ENCODE measurements around the gene C10orf95.

Gene C10orf95

DNA sequence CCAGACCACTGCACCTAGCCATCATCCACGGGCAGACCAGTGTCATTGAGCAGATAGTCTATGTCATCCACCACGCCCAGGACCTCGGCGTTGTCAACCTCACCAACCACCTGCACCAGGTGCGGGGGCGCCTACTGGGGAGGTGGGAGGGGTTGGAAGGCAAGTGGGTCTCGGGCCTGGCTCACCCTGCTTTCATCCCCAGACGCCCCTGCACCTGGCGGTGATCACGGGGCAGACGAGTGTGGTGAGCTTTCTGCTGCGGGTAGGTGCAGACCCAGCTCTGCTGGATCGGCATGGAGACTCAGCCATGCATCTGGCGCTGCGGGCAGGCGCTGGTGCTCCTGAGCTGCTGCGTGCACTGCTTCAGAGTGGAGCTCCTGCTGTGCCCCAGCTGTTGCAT lies 51.3 kb downstream of the C10orf95 start:
- H2AFZ ChIP-seq = no peak overlapping the region
- H3K27ac ChIP-seq = no peak overlapping the region
- H3K9me3 ChIP-seq (ENCODE audit: control insufficient read depth, low read length) = no peaks in the 10 kb centered on the region
- H3K9ac ChIP-seq = no peak overlapping the region
- H3K4me3 ChIP-seq (ENCODE audit: low read depth, low read length) = no peak overlapping the region
- H3K79me2 ChIP-seq = no peaks in the 10 kb centered on the region
- H3K27me3 ChIP-seq (ENCODE audit: control insufficient read depth, insufficient read depth, low read length) = no peaks in the 10 kb centered on the region
- peaks cover 11% of the 10 kb centered on the region for H3K4me1 ChIP-seq
- H3K36me3 ChIP-seq (ENCODE audit: control insufficient read depth, insufficient read depth, low read length) = no peaks in the 10 kb centered on the region
- TF ChIP-seq, protein P1, sequence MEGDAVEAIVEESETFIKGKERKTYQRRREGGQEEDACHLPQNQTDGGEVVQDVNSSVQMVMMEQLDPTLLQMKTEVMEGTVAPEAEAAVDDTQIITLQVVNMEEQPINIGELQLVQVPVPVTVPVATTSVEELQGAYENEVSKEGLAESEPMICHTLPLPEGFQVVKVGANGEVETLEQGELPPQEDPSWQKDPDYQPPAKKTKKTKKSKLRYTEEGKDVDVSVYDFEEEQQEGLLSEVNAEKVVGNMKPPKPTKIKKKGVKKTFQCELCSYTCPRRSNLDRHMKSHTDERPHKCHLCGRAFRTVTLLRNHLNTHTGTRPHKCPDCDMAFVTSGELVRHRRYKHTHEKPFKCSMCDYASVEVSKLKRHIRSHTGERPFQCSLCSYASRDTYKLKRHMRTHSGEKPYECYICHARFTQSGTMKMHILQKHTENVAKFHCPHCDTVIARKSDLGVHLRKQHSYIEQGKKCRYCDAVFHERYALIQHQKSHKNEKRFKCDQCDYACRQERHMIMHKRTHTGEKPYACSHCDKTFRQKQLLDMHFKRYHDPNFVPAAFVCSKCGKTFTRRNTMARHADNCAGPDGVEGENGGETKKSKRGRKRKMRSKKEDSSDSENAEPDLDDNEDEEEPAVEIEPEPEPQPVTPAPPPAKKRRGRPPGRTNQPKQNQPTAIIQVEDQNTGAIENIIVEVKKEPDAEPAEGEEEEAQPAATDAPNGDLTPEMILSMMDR (IDR thresholded peaks at IDR 0.05) = no peak
- H3K4me2 ChIP-seq (ENCODE audit: low read length) = peak overlapping the region; percentile 96
